Endodermal cell (in vitro differentiated cells): ENCODE results near the gene SPHK1. TPM values are rescaled to one million over a fixed set of nuclear protein-coding genes. Genes with fewer than 3 reads are reported as not detected.
A peak's percentile ranks its signal among the peaks of the same experiment; 100 is the strongest.

Experiments used
- DNase-seq: peaks from one replicate; pipeline ENCODE4 v3.0.0-alpha.2; 2017
- H3K27ac ChIP-seq: 2 replicates; pipeline ENCODE4 v1.5.1; 2013; ENCODE audit warnings: mild to moderate bottlenecking, low read depth, low read length, moderate library complexity
- H3K27me3 ChIP-seq: 2 replicates; pipeline ENCODE4 v1.6.1; 2013; ENCODE audit warnings: mild to moderate bottlenecking, low read length, moderate library complexity; ENCODE audit not compliant: insufficient read depth, control insufficient read depth, poor library complexity, severe bottlenecking
- H3K36me3 ChIP-seq: 2 replicates; pipeline ENCODE4 v1.7.0; 2013; ENCODE audit warnings: mild to moderate bottlenecking, low read length, moderate library complexity; ENCODE audit not compliant: control insufficient read depth, insufficient read depth
- H3K4me1 ChIP-seq: one replicate; pipeline ENCODE4 v1.7.0; 2013; ENCODE audit warnings: low read length; ENCODE audit not compliant: control insufficient read depth, insufficient read depth
- H3K4me3 ChIP-seq: 2 replicates; pipeline ENCODE4 v1.5.1; 2013; ENCODE audit warnings: mild to moderate bottlenecking, low read length, moderate library complexity
- H3K9ac ChIP-seq: 2 replicates; pipeline ENCODE4 v1.6.1; 2013; ENCODE audit warnings: mild to moderate bottlenecking, low read length, moderate library complexity; ENCODE audit not compliant: poor library complexity, severe bottlenecking; ENCODE audit errors: extremely low read depth
- H3K9me3 ChIP-seq: 2 replicates; pipeline ENCODE4 v1.6.1; 2013; ENCODE audit warnings: mild to moderate bottlenecking, low read length, moderate library complexity; ENCODE audit not compliant: control insufficient read depth
- H3K27ac Mint-ChIP-seq: 2 replicates; pipeline ENCODE4 v1.8.0; 2020; ENCODE audit warnings: mixed read lengths
- H3K27me3 Mint-ChIP-seq: 2 replicates; pipeline ENCODE4 v1.8.0; 2021; ENCODE audit warnings: mild to moderate bottlenecking, mixed read lengths; ENCODE audit not compliant: insufficient read depth
- H3K36me3 Mint-ChIP-seq: 2 replicates; pipeline ENCODE4 v1.8.0; 2020; ENCODE audit warnings: low read depth, mixed read lengths
- H3K4me1 Mint-ChIP-seq: 2 replicates; pipeline ENCODE4 v1.8.0; 2020; ENCODE audit warnings: mixed read lengths
- H3K4me3 Mint-ChIP-seq: 2 replicates; pipeline ENCODE4 v1.8.0; 2020; ENCODE audit warnings: mild to moderate bottlenecking, moderate library complexity, mixed read lengths
- H3K9me3 Mint-ChIP-seq: 2 replicates; pipeline ENCODE4 v1.8.0; 2020; ENCODE audit warnings: mild to moderate bottlenecking, mixed read lengths
- CTCF ChIP-seq: fragments of 200-600 bp; sonication (generic); conservative IDR thresholded peaks from 2 replicates; pipeline ENCODE4 v1.5.0; 2021; ENCODE audit warnings: antibody characterized with exemption, mild to moderate bottlenecking
- WGBS, 2 experiments: methylation state at CpG; one replicate each; pipeline versions ENCODE4 v1.1.5 to v1.1.7; 2013; ENCODE audit warnings: missing lambda C conversion rate in 2 of 2, mixed read lengths in 1 of 2; ENCODE audit not compliant: insufficient coverage in 1 of 2, insufficient read length in 1 of 2; 5-methylcytosine and 5-hydroxymethylcytosine counted together
- total RNA-seq, 2 donors: library from RNA; stranded (reverse); fragmentation: NEBNext Ultra II Directional in 1 of 2; extraction: Animal tissue kit (Norgen Biotek cat#: 25700) in 1 of 2; gene quantifications; 2 replicates in 1 of 2; 3 replicates in 1 of 2; pipeline ENCODE4 v1.2.1, GENCODE V29; 2021

The SPHK1 gene
- total RNA-seq, 2 donors from 2014 or later: 1.5 to 1.8 TPM

DNA sequence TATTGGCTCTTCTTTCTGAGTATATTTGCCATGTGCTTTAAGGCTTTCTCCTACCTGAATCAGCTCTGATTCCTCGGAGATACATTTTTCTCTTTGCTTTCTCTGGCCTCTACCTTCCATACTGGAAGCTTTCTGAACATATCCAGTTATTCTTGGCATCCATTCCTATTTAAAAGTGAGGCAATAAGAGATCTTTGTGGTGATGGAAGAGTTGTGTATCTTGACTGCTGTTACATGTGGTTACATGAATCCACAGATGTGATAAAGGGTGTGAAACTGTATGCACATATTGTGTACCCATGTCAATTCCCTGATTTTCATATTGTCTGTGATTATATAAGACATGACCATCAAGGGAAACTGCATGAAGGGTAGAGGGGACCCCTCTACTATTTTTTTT, 44.1 kb downstream of the SPHK1 start:
- 91% methylated on average over 1 of the region's 1 CpG; no CpG with 5 or more reads in 1 of the 2 experiments for WGBS, 2 experiments
- H3K4me1 Mint-ChIP-seq: peaks cover 27% of the 10 kb centered on the region
- no peak for TF ChIP-seq CTCF

DNA sequence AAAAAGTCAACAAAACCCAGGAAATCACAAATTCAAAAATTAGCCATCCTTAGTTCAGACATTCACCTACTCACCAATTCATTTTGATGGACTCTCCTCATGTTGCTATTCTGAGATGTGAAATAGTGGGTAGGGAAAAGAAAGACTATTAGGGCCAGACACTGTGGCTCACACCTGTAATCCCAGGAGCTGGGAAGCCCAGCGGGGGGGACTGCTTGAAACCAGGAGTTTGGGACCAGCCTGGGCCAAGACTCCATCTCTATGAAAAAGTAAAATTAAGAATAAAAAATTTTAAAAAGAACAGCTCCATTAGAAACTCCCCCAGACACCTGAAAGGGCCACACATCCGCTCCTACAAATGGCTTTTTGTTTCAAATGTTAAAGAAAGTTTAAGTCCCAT, 47.1 kb downstream of the SPHK1 start:
- no peak for TF ChIP-seq CTCF
- WGBS, 2 experiments: 83 to 89% methylated on average over 2 of the region's 2 CpGs
- no peak overlapping the region for H3K4me3 Mint-ChIP-seq

More for the DNA sequence above, 44.1 kb downstream of the SPHK1 start:
- no peak overlapping the region for H3K27ac ChIP-seq
- H3K4me3 ChIP-seq: no peak overlapping the region
- Mint-ChIP-seq H3K9me3 (no peaks in the 10 kb centered on the region), H3K4me3 (no peak overlapping the region), H3K27me3 (no peaks in the 10 kb centered on the region), H3K36me3 (peaks cover 6% of the 10 kb centered on the region), H3K27ac (no peak overlapping the region)
- no peaks in the 10 kb centered on the region for H3K36me3 ChIP-seq
- H3K4me1 ChIP-seq: no peaks in the 10 kb centered on the region
- H3K27me3 ChIP-seq: no peaks in the 10 kb centered on the region
- no peaks in the 10 kb centered on the region for H3K9me3 ChIP-seq
- no peak overlapping the region for H3K9ac ChIP-seq
- no peak for DNase-seq

DNA sequence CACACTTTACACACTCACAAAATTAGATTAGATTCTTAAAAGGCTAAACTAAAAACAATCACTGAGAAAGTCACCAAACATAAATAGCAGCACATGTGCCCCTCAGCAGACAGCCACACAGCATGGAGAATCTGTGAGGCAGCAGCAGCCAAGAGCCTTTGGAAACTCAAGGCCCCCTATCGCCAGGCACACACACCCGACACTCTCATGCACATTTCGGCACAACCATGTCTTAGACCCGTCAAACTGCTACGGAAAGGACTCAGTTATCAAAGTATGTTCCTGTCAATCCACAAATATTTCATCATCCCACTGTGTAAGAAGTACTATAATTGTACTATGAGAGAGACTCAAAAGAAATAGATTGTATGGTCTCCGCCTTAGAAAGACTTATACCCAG, 47.6 kb downstream of the SPHK1 start:
- H3K4me1 Mint-ChIP-seq: peaks cover 30% of the 10 kb centered on the region
- Histone ChIP-seq H3K9ac (no peak overlapping the region), H3K27ac (no peak overlapping the region), H3K4me3 (no peak overlapping the region), H3K27me3 (no peaks in the 10 kb centered on the region), H3K4me1 (no peaks in the 10 kb centered on the region), H3K36me3 (peaks cover 8% of the 10 kb centered on the region), H3K9me3 (no peaks in the 10 kb centered on the region)
- 85 to 92% methylated on average over 3 to 6 of the region's 6 CpGs for WGBS, 2 experiments
- H3K27ac Mint-ChIP-seq: peak overlapping the region; percentile 72
- no peak for TF ChIP-seq CTCF
- peaks cover 9% of the 10 kb centered on the region for H3K36me3 Mint-ChIP-seq
- H3K9me3 Mint-ChIP-seq: no peaks in the 10 kb centered on the region
- H3K4me3 Mint-ChIP-seq: no peak overlapping the region
- peak; percentile 60 for DNase-seq
- H3K27me3 Mint-ChIP-seq: no peaks in the 10 kb centered on the region

More for the DNA sequence above, 47.1 kb downstream of the SPHK1 start:
- Mint-ChIP-seq H3K9me3 (no peaks in the 10 kb centered on the region), H3K27ac (peak overlapping the region; percentile 46), H3K27me3 (no peaks in the 10 kb centered on the region), H3K4me1 (peaks cover 30% of the 10 kb centered on the region), H3K36me3 (peaks cover 6% of the 10 kb centered on the region)
- no peak overlapping the region for H3K27ac ChIP-seq
- no peaks in the 10 kb centered on the region for H3K4me1 ChIP-seq
- DNase-seq: peak; percentile 83
- H3K9me3 ChIP-seq: no peaks in the 10 kb centered on the region
- no peak overlapping the region for H3K9ac ChIP-seq
- no peaks in the 10 kb centered on the region for H3K27me3 ChIP-seq
- peaks cover 8% of the 10 kb centered on the region for H3K36me3 ChIP-seq
- no peak overlapping the region for H3K4me3 ChIP-seq
